ENCODE measurements around the gene EBF3.

EBF3 gene

GRCh38 chr10:129850790-129851189, 113.3 kb downstream of the EBF3 start:
- no peak for DNase-seq (ENCODE audit: low spot score)

- DNase-seq (ENCODE audit: low spot score), result no peak
These were observed 113.8 kb downstream of the EBF3 start for GRCh38 chr10:129850316-129850715.

- no peak for DNase-seq (ENCODE audit: low spot score)
These were observed 114.2 kb downstream of the EBF3 start for GRCh38 chr10:129849853-129850252.

GRCh38 chr10:129849452-129849750, 114.7 kb downstream of the EBF3 start:
- no peak for DNase-seq (ENCODE audit: low spot score)

- DNase-seq (ENCODE audit: low spot score), result no peak
These were observed 115.2 kb downstream of the EBF3 start for GRCh38 chr10:129848696-129849451.

GRCh38 chr10:129847741-129848483, 116.2 kb downstream of the EBF3 start:
- DNase-seq (ENCODE audit: low spot score), result no peak

GRCh38 chr10:129846991-129847391, 117.1 kb downstream of the EBF3 start:
- DNase-seq (ENCODE audit: low spot score), result no peak

- no peak for DNase-seq (ENCODE audit: low spot score)
These were observed 118.8 kb downstream of the EBF3 start for GRCh38 chr10:129845111-129845753.

GRCh38 chr10:129844216-129844766, 119.8 kb downstream of the EBF3 start:
- DNase-seq (ENCODE audit: low spot score), result no peak

- no peak for DNase-seq (ENCODE audit: low spot score)
These were observed 120.4 kb downstream of the EBF3 start for GRCh38 chr10:129843702-129844101.

GRCh38 chr10:129843131-129843541, 120.9 kb downstream of the EBF3 start:
- no peak for DNase-seq (ENCODE audit: low spot score)

- no peak for DNase-seq (ENCODE audit: low spot score)
These were observed 122.0 kb downstream of the EBF3 start for GRCh38 chr10:129842031-129842430.

- no peak for DNase-seq (ENCODE audit: low spot score)
These were observed 122.5 kb downstream of the EBF3 start for GRCh38 chr10:129841590-129841989.

- no peak for DNase-seq (ENCODE audit: low spot score)
These were observed 123.0 kb downstream of the EBF3 start for GRCh38 chr10:129841071-129841470.

GRCh38 chr10:129840196-129840590, 123.9 kb downstream of the EBF3 start:
- no peak for DNase-seq (ENCODE audit: low spot score)

GRCh38 chr10:129839285-129840195, 124.5 kb downstream of the EBF3 start:
- DNase-seq (ENCODE audit: low spot score), result no peak

GRCh38 chr10:129838794-129839193, 125.3 kb downstream of the EBF3 start:
- DNase-seq (ENCODE audit: low spot score), result no peak

- DNase-seq (ENCODE audit: low spot score), result no peak
These were observed 126.0 kb downstream of the EBF3 start for GRCh38 chr10:129837909-129838582.

- no peak for DNase-seq (ENCODE audit: low spot score)
These were observed 127.8 kb downstream of the EBF3 start for GRCh38 chr10:129836253-129836652.

- no peak for DNase-seq (ENCODE audit: low spot score)
These were observed 129.9 kb downstream of the EBF3 start for GRCh38 chr10:129833994-129834739.

Measured in CD4-positive, alpha-beta T cell treated with Interleukin-2 at 100 ng/mL for 4 hours (primary cell).